ENCODE data around the gene IMP3.
"Not testable (repeated sequence)": the region's sequence is repeated elsewhere in the genome, so short reads cannot be mapped to it uniquely, and the experiment has no call there.

IMP3 gene, protein sequence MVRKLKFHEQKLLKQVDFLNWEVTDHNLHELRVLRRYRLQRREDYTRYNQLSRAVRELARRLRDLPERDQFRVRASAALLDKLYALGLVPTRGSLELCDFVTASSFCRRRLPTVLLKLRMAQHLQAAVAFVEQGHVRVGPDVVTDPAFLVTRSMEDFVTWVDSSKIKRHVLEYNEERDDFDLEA

GRCh38 chr15:75639709-75640482 lies at the start of gene IMP3:
TSS of gene IMP3 (minus strand) at chr15:75640224. CDS start at chr15:75640168, 56 bp downstream.
- peaks cover 50% of the 10 kb centered on the region for H3K4me1 Mint-ChIP-seq
- H3K27ac Mint-ChIP-seq = peak within 1 kb of the TSS; percentile 97
- H3K27me3 Mint-ChIP-seq = no peaks in the 10 kb centered on the region
- H3K4me3 Mint-ChIP-seq = peak within 1 kb of the TSS; percentile 94
- H3K36me3 Mint-ChIP-seq = peaks cover 11% of the 10 kb centered on the region
- H3K9me3 Mint-ChIP-seq = no peaks in the 10 kb centered on the region
- ATAC-seq = peak; percentile 98

- peaks cover 27% of the 10 kb centered on the region for H3K27me3 Mint-ChIP-seq
- H3K9me3 Mint-ChIP-seq, H3K36me3 Mint-ChIP-seq, H3K27ac Mint-ChIP-seq, ATAC-seq, H3K4me3 Mint-ChIP-seq: not testable (repeated sequence)
- H3K4me1 Mint-ChIP-seq = peaks cover 20% of the 10 kb centered on the region
Observed at GRCh38 chr15:75689429-75689828, 49.4 kb upstream of the IMP3 start.

DNA sequence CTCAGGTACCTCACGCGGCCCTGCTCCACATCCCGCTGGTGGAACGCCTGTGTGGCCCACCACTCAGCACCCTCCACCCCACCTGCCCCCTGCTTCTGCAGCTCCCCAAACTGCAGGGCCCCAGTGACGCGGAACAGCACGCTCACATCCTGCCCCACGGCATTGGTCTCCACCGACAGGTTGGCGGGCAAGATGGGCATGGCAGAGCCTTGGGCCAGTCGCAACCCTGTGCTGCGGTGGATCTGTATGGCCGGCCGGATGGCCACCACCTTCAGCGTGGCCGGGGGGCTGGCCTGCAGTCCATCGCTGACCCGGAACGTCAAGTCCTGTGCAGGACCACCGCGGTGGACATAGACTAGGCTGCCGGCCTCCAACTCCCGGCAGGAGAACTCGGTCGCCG lies 48.8 kb upstream of the IMP3 start:
- ATAC-seq = no peak
- Mint-ChIP-seq H3K27ac (no peak overlapping the region), H3K4me3 (no peak overlapping the region), H3K4me1 (peaks cover 14% of the 10 kb centered on the region), H3K9me3 (no peaks in the 10 kb centered on the region), H3K36me3 (no peaks in the 10 kb centered on the region), H3K27me3 (peaks cover 26% of the 10 kb centered on the region)

GRCh38 chr15:75688278-75688557 lies 48.2 kb upstream of the IMP3 start:
- H3K9me3 Mint-ChIP-seq = no peaks in the 10 kb centered on the region
- peaks cover 8% of the 10 kb centered on the region for H3K4me1 Mint-ChIP-seq
- H3K4me3 Mint-ChIP-seq = no peak overlapping the region
- no peak for ATAC-seq
- H3K36me3 Mint-ChIP-seq = no peaks in the 10 kb centered on the region
- no peak overlapping the region for H3K27ac Mint-ChIP-seq
- peaks cover 26% of the 10 kb centered on the region for H3K27me3 Mint-ChIP-seq

GRCh38 chr15:75687486-75688277 lies 47.7 kb upstream of the IMP3 start:
- ATAC-seq = no peak
- Mint-ChIP-seq H3K27ac (no peak overlapping the region), H3K27me3 (peaks cover 22% of the 10 kb centered on the region), H3K9me3 (no peaks in the 10 kb centered on the region), H3K36me3 (no peaks in the 10 kb centered on the region), H3K4me1 (peaks cover 7% of the 10 kb centered on the region), H3K4me3 (no peak overlapping the region)

DNA sequence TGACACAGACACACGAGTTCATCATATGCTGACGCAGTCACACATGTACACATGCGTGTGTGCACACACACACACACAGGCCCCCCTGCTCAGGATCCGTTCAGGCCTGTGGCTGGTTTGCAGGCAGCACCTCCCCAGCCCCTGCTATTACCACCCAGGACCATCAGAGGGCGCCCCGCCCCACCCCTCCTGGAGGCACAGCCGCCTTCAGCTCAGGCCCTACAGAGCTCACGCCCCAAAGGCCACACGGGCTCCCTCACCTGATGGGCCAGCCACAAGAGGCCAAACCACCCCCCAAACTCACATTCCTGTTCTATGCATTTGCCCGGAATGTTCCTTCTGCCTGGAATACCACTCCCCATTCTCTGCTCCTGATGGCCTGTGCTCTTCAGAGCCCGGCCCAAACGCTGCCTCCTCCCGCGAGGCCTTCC lies 46.2 kb upstream of the IMP3 start:
- H3K4me1 Mint-ChIP-seq, H3K36me3 Mint-ChIP-seq, H3K4me3 Mint-ChIP-seq, H3K9me3 Mint-ChIP-seq, H3K27ac Mint-ChIP-seq: not testable (repeated sequence)
- peaks cover 15% of the 10 kb centered on the region for H3K27me3 Mint-ChIP-seq
- peak; percentile 73 for ATAC-seq

DNA sequence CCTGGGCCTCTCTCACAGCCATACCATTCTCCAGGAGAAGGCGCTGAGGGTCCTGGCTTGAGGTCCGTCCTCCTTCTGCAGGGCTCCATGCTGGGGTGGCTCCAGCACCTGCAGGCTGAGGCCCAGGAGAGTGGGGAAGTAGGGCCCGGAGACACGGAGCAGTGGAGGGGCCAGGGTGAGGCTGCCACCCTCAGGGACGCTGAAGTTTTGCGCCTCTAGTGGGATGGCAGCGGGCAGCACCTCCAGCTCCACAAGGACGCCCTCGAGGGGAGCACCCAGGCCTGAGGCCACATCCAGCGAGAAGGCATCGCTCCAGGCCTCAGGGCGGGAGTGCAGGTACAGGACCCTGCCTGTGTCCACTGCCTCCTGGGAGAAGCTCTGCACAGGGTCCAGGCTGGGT lies 45.2 kb upstream of the IMP3 start:
- Mint-ChIP-seq H3K27me3 (peaks cover 15% of the 10 kb centered on the region), H3K27ac (no peak overlapping the region), H3K36me3 (no peaks in the 10 kb centered on the region), H3K4me3 (no peak overlapping the region), H3K4me1 (no peaks in the 10 kb centered on the region), H3K9me3 (no peaks in the 10 kb centered on the region)
- no peak for ATAC-seq

DNA sequence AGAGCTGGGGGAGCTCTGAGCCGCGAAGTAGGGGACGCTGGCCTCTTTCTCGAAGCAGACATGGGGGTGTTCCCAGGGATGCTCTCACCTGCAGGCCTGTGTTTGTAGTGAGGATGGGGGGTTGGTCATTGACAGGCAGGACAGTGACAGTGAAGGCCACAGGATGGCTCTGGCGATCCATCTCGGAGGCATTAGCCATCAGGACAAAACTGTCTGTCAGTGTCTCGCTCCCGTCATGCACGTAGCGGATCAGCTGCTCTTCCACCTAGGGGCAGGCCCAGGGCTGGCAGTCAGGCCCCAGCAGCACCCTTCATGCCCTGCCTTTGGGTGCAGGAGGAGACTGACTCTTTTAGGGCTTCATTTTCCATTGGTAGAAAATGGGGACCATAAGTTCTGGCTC lies 44.6 kb upstream of the IMP3 start:
- Mint-ChIP-seq H3K27ac (no peak overlapping the region), H3K9me3 (no peaks in the 10 kb centered on the region), H3K4me3 (no peak overlapping the region), H3K4me1 (no peaks in the 10 kb centered on the region), H3K36me3 (no peaks in the 10 kb centered on the region), H3K27me3 (peaks cover 15% of the 10 kb centered on the region)
- no peak for ATAC-seq

DNA sequence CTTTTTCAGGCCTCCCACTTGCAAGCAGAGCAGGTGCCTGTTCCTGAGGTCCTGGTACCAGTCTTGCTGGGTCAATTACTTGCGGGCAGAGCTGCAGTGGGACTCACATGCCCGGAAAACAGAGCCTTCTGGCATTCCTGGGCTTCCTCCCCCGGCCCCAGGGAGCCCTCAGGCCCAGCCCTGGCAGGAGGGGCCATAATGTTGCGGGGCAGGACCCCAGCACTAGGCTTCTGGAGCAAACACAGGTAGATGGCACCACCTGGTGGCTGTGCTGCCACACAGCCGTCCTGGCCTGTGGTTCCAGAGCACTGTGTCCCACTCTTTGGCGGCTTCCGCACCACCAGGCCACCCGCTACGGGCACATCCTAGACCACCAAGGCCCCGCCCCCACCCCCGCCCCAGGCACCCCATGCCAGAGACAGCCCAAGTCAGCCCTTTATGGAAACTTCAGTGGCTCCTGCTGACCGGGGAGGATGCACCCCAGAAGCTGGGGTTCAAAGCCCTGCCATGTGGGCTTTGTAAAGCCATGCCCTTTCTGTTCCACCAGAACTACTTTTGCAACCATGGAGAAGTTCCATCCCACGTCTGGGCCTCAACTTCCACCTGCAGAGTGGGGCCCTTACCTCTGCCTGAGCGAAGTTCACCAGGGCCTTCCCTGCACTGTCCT lies 43.8 kb upstream of the IMP3 start:
- not testable (repeated sequence) for H3K9me3 Mint-ChIP-seq, H3K27ac Mint-ChIP-seq, H3K4me1 Mint-ChIP-seq, H3K36me3 Mint-ChIP-seq, H3K4me3 Mint-ChIP-seq
- H3K27me3 Mint-ChIP-seq = peaks cover 15% of the 10 kb centered on the region
- ATAC-seq = peak; percentile 82

- H3K36me3 Mint-ChIP-seq = no peaks in the 10 kb centered on the region
- no peak overlapping the region for H3K4me3 Mint-ChIP-seq
- peaks cover 3% of the 10 kb centered on the region for H3K27me3 Mint-ChIP-seq
- H3K27ac Mint-ChIP-seq = no peak overlapping the region
- ATAC-seq = no peak
- H3K9me3 Mint-ChIP-seq = no peaks in the 10 kb centered on the region
- peaks cover 6% of the 10 kb centered on the region for H3K4me1 Mint-ChIP-seq
Observed at GRCh38 chr15:75682181-75683135, 42.4 kb upstream of the IMP3 start.

- Mint-ChIP-seq H3K4me3 (no peak overlapping the region), H3K27ac (no peak overlapping the region)
Observed at GRCh38 chr15:75680007-75680789, 40.2 kb upstream of the IMP3 start.

DNA sequence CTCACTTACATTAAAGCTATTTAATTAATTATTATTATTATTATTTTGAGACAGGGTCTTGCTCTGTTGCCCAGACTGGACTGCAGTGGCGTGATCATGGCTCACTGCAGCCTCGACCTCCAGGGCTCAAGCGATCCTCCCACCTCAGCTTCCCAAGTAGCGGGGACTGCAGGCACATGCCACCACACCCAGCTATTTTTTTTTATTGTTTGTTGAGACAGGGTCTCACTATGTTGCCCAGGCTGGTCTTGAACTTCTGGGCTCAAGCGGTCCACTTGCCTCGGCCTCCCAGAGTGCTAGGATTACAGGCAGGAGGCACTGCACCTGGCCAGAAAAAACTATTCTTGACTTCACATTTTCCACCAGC lies 38.3 kb upstream of the IMP3 start:
- ATAC-seq, H3K36me3 Mint-ChIP-seq, H3K9me3 Mint-ChIP-seq, H3K27me3 Mint-ChIP-seq, H3K4me1 Mint-ChIP-seq, H3K4me3 Mint-ChIP-seq: not testable (repeated sequence)
- H3K27ac Mint-ChIP-seq = peak overlapping the region; percentile 1

More at GRCh38 chr15:75680007-75680789, 40.2 kb upstream of the IMP3 start:
- Mint-ChIP-seq H3K9me3 (no peaks in the 10 kb centered on the region), H3K4me1 (peaks cover 6% of the 10 kb centered on the region), H3K27me3 (peaks cover 4% of the 10 kb centered on the region), H3K36me3 (no peaks in the 10 kb centered on the region)
- ATAC-seq = no peak

DNA sequence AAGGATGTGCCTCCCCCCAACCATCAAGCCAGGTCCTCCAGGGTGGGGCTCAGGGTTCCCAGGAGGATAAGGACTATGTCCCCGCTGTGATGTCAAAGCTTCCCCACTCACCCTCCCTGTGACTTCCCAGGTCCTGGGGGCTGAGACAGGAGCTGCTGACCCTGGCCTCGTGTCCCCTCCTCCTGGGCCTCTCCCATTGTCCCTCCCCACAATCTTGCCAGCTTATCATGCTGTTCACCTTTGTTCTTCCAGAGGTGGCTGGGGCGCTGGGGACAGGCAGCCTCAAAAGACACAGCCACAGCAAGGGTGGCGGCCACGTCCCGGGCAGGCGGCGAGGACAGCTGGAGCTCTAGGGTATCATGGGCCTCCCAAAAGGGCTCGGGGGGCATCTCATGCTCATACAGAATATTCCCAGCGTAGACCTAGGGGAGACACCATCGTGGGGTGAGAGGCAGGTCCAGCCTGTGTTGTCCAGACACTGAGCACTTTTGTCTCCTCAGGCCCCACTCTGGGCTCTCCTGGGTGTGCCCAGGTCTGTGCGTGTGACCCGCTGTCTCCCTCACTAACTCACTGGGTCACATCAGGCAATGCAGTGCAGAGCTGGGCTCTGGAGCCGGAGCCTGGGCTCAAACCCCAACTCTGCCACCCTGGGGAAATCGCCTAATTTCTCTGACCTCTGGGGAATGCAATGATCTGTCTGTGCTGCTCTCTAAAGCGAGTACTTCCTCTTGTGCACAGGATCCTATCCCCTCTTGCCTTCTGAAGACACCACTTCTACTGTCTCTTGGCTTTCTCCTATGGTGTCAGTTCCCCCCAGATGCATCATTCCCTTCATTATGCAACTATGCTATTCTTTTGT lies 37.7 kb upstream of the IMP3 start:
- Mint-ChIP-seq H3K36me3 (no peaks in the 10 kb centered on the region), H3K27ac (no peak overlapping the region), H3K9me3 (no peaks in the 10 kb centered on the region), H3K27me3 (peaks cover 5% of the 10 kb centered on the region), H3K4me3 (no peak overlapping the region), H3K4me1 (peaks cover 6% of the 10 kb centered on the region)
- ATAC-seq = no peak
